Smooth muscle cell (in vitro differentiated cells): ENCODE data around the gene LRRC75A. TPM values are rescaled to one million over a fixed set of nuclear protein-coding genes. Genes with fewer than 3 reads are reported as not detected.

ENCODE experiments used
- DNase-seq: peaks from one replicate; lab custom pipeline; 2025; ENCODE audit not compliant: unreplicated experiment; lab: John Stamatoyannopoulos, UW
- H2AFZ ChIP-seq: fragments of 200-600 bp; sonication (generic); 2 replicates; pipeline ENCODE4 v1.6.0; 2016; ENCODE audit warnings: antibody characterized with exemption, low read depth, mild to moderate bottlenecking
- H3F3A ChIP-seq: fragments of 200-600 bp; sonication (generic); 2 replicates; pipeline ENCODE4 v1.6.0; 2017; ENCODE audit warnings: antibody characterized with exemption, low read depth
- H3K27ac ChIP-seq: fragments of 200-600 bp; sonication (generic); 2 replicates; pipeline ENCODE4 v1.5.1; 2016; ENCODE audit warnings: low read depth, mild to moderate bottlenecking
- H3K27me3 ChIP-seq: fragments of 200-600 bp; sonication (generic); 2 replicates; pipeline ENCODE4 v1.6.1; 2016; ENCODE audit warnings: low read depth, mild to moderate bottlenecking
- H3K36me3 ChIP-seq: fragments of 200-600 bp; sonication (generic); 2 replicates; pipeline ENCODE4 v1.5.1; 2016; ENCODE audit warnings: low read depth
- H3K4me1 ChIP-seq: fragments of 200-600 bp; sonication (generic); 2 replicates; pipeline ENCODE4 v1.5.1; 2016; ENCODE audit warnings: low read depth
- H3K4me2 ChIP-seq: fragments of 200-600 bp; sonication (generic); 2 replicates; pipeline ENCODE4 v1.6.0; 2016; ENCODE audit warnings: mild to moderate bottlenecking
- H3K4me3 ChIP-seq: fragments of 200-600 bp; sonication (generic); 2 replicates; pipeline ENCODE4 v1.5.1; 2016; ENCODE audit warnings: mild to moderate bottlenecking
- H3K79me2 ChIP-seq: fragments of 200-600 bp; sonication (generic); 2 replicates; pipeline ENCODE4 v1.6.0; 2016; ENCODE audit warnings: low read depth, mild to moderate bottlenecking
- H3K9ac ChIP-seq: fragments of 200-600 bp; sonication (generic); 2 replicates; pipeline ENCODE4 v1.6.0; 2016; ENCODE audit warnings: low read depth
- H3K9me3 ChIP-seq: fragments of 200-600 bp; sonication (generic); replicated peaks from 2 replicates; pipeline ENCODE4 v1.5.1; 2016; ENCODE audit warnings: low read depth
- H4K20me1 ChIP-seq: fragments of 200-600 bp; sonication (generic); 2 replicates; pipeline ENCODE4 v1.6.0; 2016; ENCODE audit warnings: low read depth
- CTCF ChIP-seq: fragments of 200-600 bp; sonication (generic); IDR thresholded peaks from 2 replicates; pipeline ENCODE4 v1.5.1; 2017; ENCODE audit warnings: borderline replicate concordance, mild to moderate bottlenecking, antibody characterized with exemption; ENCODE audit not compliant: insufficient read depth, poor library complexity, severe bottlenecking
- WGBS: methylation state at CpG from one replicate; pipeline ENCODE4 v1.1.7; 2016; ENCODE audit warnings: low lambda C conversion rate; 5-methylcytosine and 5-hydroxymethylcytosine counted together
- polyA plus RNA-seq: library from polyadenylated mRNA; unstranded; fragments of >200 nt; fragmentation: Nextera tagmentation; extraction: Ambion mirVana; gene quantifications from 2 replicates; pipeline ENCODE4 v1.2.1, GENCODE V29; 2016
- total RNA-seq: library from RNA; depleted of rRNA; stranded (reverse); fragments of >200 nt; gene quantifications from 2 replicates; pipeline ENCODE4 v1.2.3, GENCODE V29; 2014

The LRRC75A gene
- total and polyA plus RNA-seq, 2 experiments from 2014 or later, result 0.76 to 2.2 TPM

GRCh38 chr17:16419074-16419928 is 72.7 kb downstream of the LRRC75A start:
- peaks cover 17% of the 10 kb centered on the region for H3K4me1 ChIP-seq
- H4K20me1 ChIP-seq, result no peaks in the 10 kb centered on the region
- peak overlapping the region; percentile 99 for H3K27ac ChIP-seq
- H3K79me2 ChIP-seq, result peaks cover 14% of the 10 kb centered on the region
- no peak overlapping the region for H3K4me3 ChIP-seq
- H3K36me3 ChIP-seq, result no peaks in the 10 kb centered on the region
- no peaks in the 10 kb centered on the region for H3K27me3 ChIP-seq
- H3K9me3 ChIP-seq, result no peaks in the 10 kb centered on the region
- peak overlapping the region; percentile 79 for H3K4me2 ChIP-seq
- peak overlapping the region; percentile 91 for H3K9ac ChIP-seq
- H2AFZ ChIP-seq, result no peak overlapping the region
- TF ChIP-seq CTCF, result no peak
- peaks cover 25% of the 10 kb centered on the region for H3F3A ChIP-seq
- no peak for DNase-seq
- 10% methylated on average over 8 of the region's 8 CpGs for WGBS

- TF ChIP-seq CTCF, result no peak
- Histone ChIP-seq H3F3A (peaks cover 25% of the 10 kb centered on the region), H3K79me2 (peaks cover 14% of the 10 kb centered on the region), H3K4me2 (peak overlapping the region; percentile 79), H3K9ac (peak overlapping the region; percentile 65), H3K27ac (peak overlapping the region; percentile 99), H4K20me1 (no peaks in the 10 kb centered on the region), H3K27me3 (no peaks in the 10 kb centered on the region), H3K36me3 (no peaks in the 10 kb centered on the region), H3K4me3 (no peak overlapping the region), H3K4me1 (peaks cover 17% of the 10 kb centered on the region), H3K9me3 (no peaks in the 10 kb centered on the region), H2AFZ (no peak overlapping the region)
- DNase-seq, result no peak
- WGBS, result 43% methylated on average over 2 of the region's 2 CpGs
These were observed 73.3 kb downstream of the LRRC75A start for GRCh38 chr17:16418685-16419068.

- H3K4me1 ChIP-seq, result peaks cover 17% of the 10 kb centered on the region
- peak overlapping the region; percentile 65 for H3K9ac ChIP-seq
- DNase-seq, result no peak
- no peaks in the 10 kb centered on the region for H3K27me3 ChIP-seq
- H3K27ac ChIP-seq, result peak overlapping the region; percentile 99
- H3K4me2 ChIP-seq, result peak overlapping the region; percentile 79
- no peaks in the 10 kb centered on the region for H3K9me3 ChIP-seq
- no peak for TF ChIP-seq CTCF
- no peaks in the 10 kb centered on the region for H4K20me1 ChIP-seq
- H2AFZ ChIP-seq, result no peak overlapping the region
- peaks cover 14% of the 10 kb centered on the region for H3K79me2 ChIP-seq
- no peaks in the 10 kb centered on the region for H3K36me3 ChIP-seq
- H3K4me3 ChIP-seq, result no peak overlapping the region
- peaks cover 25% of the 10 kb centered on the region for H3F3A ChIP-seq
- 60% methylated on average over 7 of the region's 7 CpGs for WGBS
These were observed 73.9 kb downstream of the LRRC75A start for GRCh38 chr17:16417896-16418684.
